Testis (tissue), 2 donors: ENCODE data around the gene ARFGAP3.

Experiments used
- CTCF ChIP-seq, 3 experiments: fragments of 450-650 bp in 2 of 3; fragments of 200-600 bp in 1 of 3; sonication (generic) in 1 of 3; IDR thresholded peaks; one replicate each; pipeline ENCODE4 v1.5.1; 2016 to 2019; ENCODE audit warnings: antibody characterized with exemption in 3 of 3, mild to moderate bottlenecking in 2 of 3, moderate library complexity in 1 of 3
- POLR2A ChIP-seq: fragments of 450-650 bp; IDR thresholded peaks from one replicate; pipeline ENCODE4 v1.6.1; 2017; ENCODE audit warnings: antibody characterized with exemption, mild to moderate bottlenecking, moderate library complexity

- TF ChIP-seq POLR2A = no peak
- TF ChIP-seq CTCF (IDR thresholded peaks at IDR 0.05) = no peak
These were observed 28.4 kb upstream of the ARFGAP3 start for GRCh38 chr22:42885446-42885845.
